K562 (cell line): Measurements from ENCODE around the gene HIVEP1. TPM values are rescaled to one million over a fixed set of nuclear protein-coding genes. Genes with fewer than 3 reads are reported as not detected.

ENCODE experiments used
- ATAC-seq: fragments of 200-7000 bp; cut with Tn5 transposase; 3 replicates; pipeline ENCODE4 v1.9.1; 2020; ENCODE audit warnings: moderate library complexity
- BruUV-seq: library from RNA; stranded (reverse); fragments of 400-500 nt; replicated peaks from 2 replicates; lab custom pipeline; 2021; lab: Mats Ljungman, UMichigan
- CTCF ChIA-PET: fragments of 300-600 bp; formaldehyde crosslinking; extraction: SDS; loops from one replicate; lab custom pipeline; 2021; ENCODE audit warnings: low intra/inter-chr PET ratio; lab: Yijun Ruan, JAX
- POLR2A ChIA-PET: fragments of 300-600, 350-650 bp; sonication (Branson Sonifier 250); formaldehyde crosslinking; extraction: SDS; loops from one replicate; lab custom pipeline; 2021; ENCODE audit warnings: antibody characterized with exemption, inconsistent platforms; lab: Yijun Ruan, JAX
- DNase-seq, 4 experiments: peaks; one replicate each; pipeline versions ENCODE4 v3.0.0 to v3.0.0-alpha.2; 2011 to 2018; ENCODE audit warnings: low spot score in 3 of 4, mixed read lengths in 3 of 4; ENCODE audit errors: extremely low read depth in 1 of 4
- FAIRE-seq: peaks from 2 replicates; lab custom pipeline; 2011; peaks lifted over from hg19 to GRCh38; lab: Jason Lieb, UNC
- H2AFZ ChIP-seq: 2 replicates; pipeline ENCODE4 v1.6.0; 2011; ENCODE audit warnings: low read depth, low read length, control low read depth, inconsistent platforms
- H3K27ac ChIP-seq: fragments of 200-600 bp; 3 replicates; pipeline ENCODE4 v1.8.0; 2011; ENCODE audit warnings: low read depth, mild to moderate bottlenecking, control low read depth, inconsistent platforms, low read length, moderate library complexity, mixed read lengths; ENCODE audit errors: extremely low read depth
- H3K27me3 ChIP-seq, 2 experiments: fragments of 300-600 bp in 1 of 2; 2 replicates in 1 of 2; 3 replicates in 1 of 2; pipeline versions ENCODE4 v1.6.0 to v1.8.0; 2011; ENCODE audit warnings: inconsistent platforms in 2 of 2, low read length in 2 of 2, mild to moderate bottlenecking in 1 of 2, mixed read lengths in 1 of 2, moderate library complexity in 1 of 2; ENCODE audit not compliant: control insufficient read depth in 2 of 2, insufficient read depth in 2 of 2
- H3K36me3 ChIP-seq: fragments of 300-600 bp; 3 replicates; pipeline ENCODE4 v1.8.0; 2011; ENCODE audit warnings: mild to moderate bottlenecking, low read length, inconsistent platforms; ENCODE audit not compliant: control insufficient read depth, insufficient read depth
- H3K4me1 ChIP-seq, 2 experiments: fragments of 200-600 bp in 1 of 2; replicated peaks in 1 of 2; 2 replicates in 1 of 2; 3 replicates in 1 of 2; pipeline versions ENCODE4 v1.5.1 to v1.8.0; 2011; ENCODE audit warnings: inconsistent platforms in 2 of 2, low read length in 2 of 2, mild to moderate bottlenecking in 1 of 2, mixed read lengths in 1 of 2, moderate library complexity in 1 of 2; ENCODE audit not compliant: control insufficient read depth in 2 of 2, insufficient read depth in 2 of 2
- H3K4me2 ChIP-seq: 2 replicates; pipeline ENCODE4 v1.6.1; 2011; ENCODE audit warnings: low read length, control low read depth, inconsistent platforms, mixed read lengths; ENCODE audit not compliant: insufficient read depth
- H3K4me3 ChIP-seq: fragments of 200-600 bp; sonication (generic), shearing (Covaris generic); 2 replicates; pipeline ENCODE4 v1.5.1; 2016; ENCODE audit warnings: control low read depth, inconsistent platforms
- H3K79me2 ChIP-seq: fragments of 200-600 bp; 3 replicates; pipeline ENCODE4 v1.8.0; 2011; ENCODE audit warnings: low read length, inconsistent platforms; ENCODE audit not compliant: control insufficient read depth, insufficient read depth
- H3K9ac ChIP-seq, 2 experiments: 2 replicates each; pipeline versions ENCODE4 v1.6.0 to v1.6.1; 2011; ENCODE audit warnings: low read depth in 2 of 2, low read length in 2 of 2, control low read depth in 1 of 2, inconsistent platforms in 1 of 2, mild to moderate bottlenecking in 1 of 2, mixed read lengths in 1 of 2; ENCODE audit not compliant: insufficient read depth in 1 of 2
- H3K9me1 ChIP-seq: one replicate; pipeline ENCODE4 v1.6.0; 2011; ENCODE audit warnings: inconsistent platforms, mild to moderate bottlenecking, low read length, moderate library complexity; ENCODE audit not compliant: control insufficient read depth, insufficient read depth
- H3K9me3 ChIP-seq: replicated peaks from 2 replicates; pipeline ENCODE4 v1.5.1; 2011; ENCODE audit warnings: low read depth, low read length, inconsistent platforms; ENCODE audit not compliant: control insufficient read depth, insufficient read depth
- H4K20me1 ChIP-seq: replicated peaks from 2 replicates; pipeline ENCODE4 v1.6.1; 2011; ENCODE audit warnings: low read length, inconsistent platforms, mixed read lengths; ENCODE audit not compliant: control insufficient read depth, insufficient read depth
- BACH1 ChIP-seq: fragments of 200-800 bp; sonication (Bioruptor generic); IDR thresholded peaks from 2 replicates; pipeline ENCODE4 v1.6.1; 2016; ENCODE audit warnings: missing genetic modification characterization, missing compliant biosample characterization
- BCL6 ChIP-seq: fragments of 250-450 bp; sonication (Bioruptor Pico); IDR thresholded peaks from 2 replicates; pipeline ENCODE4 v1.4.0; 2020
- CCAR2 ChIP-seq: fragments of 200-400 bp; formaldehyde crosslinking; IDR thresholded peaks from 2 replicates; pipeline ENCODE4 v1.6.1; 2017; ENCODE audit warnings: mild to moderate bottlenecking, low read depth, low read length
- FOXP4 ChIP-seq: sonication (generic); formaldehyde crosslinking; IDR thresholded peaks from 2 replicates; pipeline ENCODE4 v1.8.0; 2022; ENCODE audit warnings: mild to moderate bottlenecking, missing genetic modification reagents, borderline replicate concordance
- PBX2 ChIP-seq, 2 experiments: IDR thresholded peaks in 1 of 2; conservative IDR thresholded peaks in 1 of 2; 2 replicates each; pipeline ENCODE4 v1.6.1; 2016; ENCODE audit warnings: low read depth in 2 of 2, mild to moderate bottlenecking in 1 of 2, missing compliant biosample characterization in 1 of 2, missing genetic modification characterization in 1 of 2, moderate library complexity in 1 of 2
- RAD51 ChIP-seq: fragments of 450-650 bp; IDR thresholded peaks from 2 replicates; pipeline ENCODE4 v1.7.1; 2016; ENCODE audit warnings: low read depth, mild to moderate bottlenecking, borderline replicate concordance
- RBM17 ChIP-seq: fragments of 200-400 bp; formaldehyde crosslinking; IDR thresholded peaks from 2 replicates; pipeline ENCODE4 v1.6.1; 2017; ENCODE audit warnings: low read depth, mild to moderate bottlenecking, low read length, borderline replicate concordance
- SMARCA5 ChIP-seq: fragments of 450-650 bp; IDR thresholded peaks from 2 replicates; pipeline ENCODE4 v1.6.1; 2016
- SP2 ChIP-seq: IDR thresholded peaks from 2 replicates; pipeline ENCODE4 v1.6.1; 2011; ENCODE audit warnings: mild to moderate bottlenecking, low read depth, low read length, moderate library complexity; ENCODE audit not compliant: poor library complexity, severe bottlenecking; ENCODE audit errors: extremely low read depth
- STAT6 ChIP-seq: sonication (generic); formaldehyde crosslinking; IDR thresholded peaks from 2 replicates; pipeline ENCODE4 v1.8.1; 2023; ENCODE audit warnings: mild to moderate bottlenecking, missing genetic modification reagents
- THRAP3 ChIP-seq: fragments of 450-650 bp; IDR thresholded peaks from 2 replicates; pipeline ENCODE4 v1.6.1; 2016; ENCODE audit warnings: mild to moderate bottlenecking, inconsistent platforms, borderline replicate concordance
- ZNF134 ChIP-seq: fragments of 250-450 bp; sonication (Bioruptor Pico); conservative IDR thresholded peaks from 2 replicates; pipeline ENCODE4 v1.4.0; 2020
- ZNF668 ChIP-seq: fragments of 250-450 bp; sonication (Bioruptor Pico); IDR thresholded peaks from 2 replicates; pipeline ENCODE4 v1.8.0; 2022; ENCODE audit warnings: mild to moderate bottlenecking, inconsistent platforms
- WGBS: fragments of 100-300 bp; shearing (Covaris generic); methylation state at CpG from one replicate; pipeline ENCODE4 v1.1.6; 2016; ENCODE audit warnings: low coverage, mixed read lengths; ENCODE audit not compliant: insufficient coverage; ENCODE audit errors: missing lambda C conversion rate; 5-methylcytosine and 5-hydroxymethylcytosine counted together
- in situ Hi-C: fragments of 300-500 bp; cut with MboI; formaldehyde crosslinking; loops from 4 replicates; pipeline ENCODE4 v1.15.0; 2018; ENCODE audit warnings: inconsistent platforms, mixed read lengths
- intact Hi-C: fragments of 100-400 bp; cut with micrococcal nuclease; formaldehyde crosslinking; loops from 2 replicates; pipeline ENCODE4 v1.14.2; 2022
- polyA plus RNA-seq, 8 experiments: library from polyadenylated mRNA; depleted of rRNA in 4 of 8; stranded (reverse) in 5 of 8; unstranded in 3 of 8; fragments of >200 nt; fragmentation: Nextera tagmentation in 2 of 8; fragmentation: Illumina TruSeq in 1 of 8; extraction: Ambion mirVana in 2 of 8; extraction: Trizol in 1 of 8; gene quantifications; 2 replicates each; pipeline versions ENCODE4 v1.2.1 to v1.2.3, GENCODE V29; 2011 to 2014; ENCODE audit warnings: inconsistent platforms in 1 of 8, missing spikeins in 1 of 8
- total RNA-seq, 7 experiments: library from RNA; depleted of rRNA in 6 of 7; stranded (reverse); fragments of >200 nt in 6 of 7; fragmentation: Illumina TruSeq in 2 of 7; extraction: Trizol in 2 of 7; gene quantifications; 2 replicates each; pipeline versions ENCODE4 v1.2.1 to v1.2.3, GENCODE V29; 2011 to 2021; ENCODE audit warnings: low replicate concordance in 1 of 7

Gene HIVEP1
- total and polyA plus RNA-seq, 9 of the 15 experiments (the other 6 are each of a cell fraction or from before 2014, with no cell fraction given) = 6.0 to 33.3 (median 21.7) TPM

GRCh38 chr6:11972806-11973205 is 39.3 kb upstream of the HIVEP1 start (continued):
- TF ChIP-seq STAT6 (CRISPR knock-in tag) (no peak), SP2 (no peak)

GRCh38 chr6:11973238-11973637 is 38.9 kb upstream of the HIVEP1 start:
- WGBS = 72% methylated on average over 2 of the region's 2 CpGs
- H3K36me3 ChIP-seq = no peaks in the 10 kb centered on the region
- H4K20me1 ChIP-seq = no peaks in the 10 kb centered on the region
- H3K79me2 ChIP-seq = no peaks in the 10 kb centered on the region
- no peak overlapping the region for H3K9ac ChIP-seq
- no peak overlapping the region for H3K27ac ChIP-seq
- intact Hi-C loops = no loop called here
- POLR2A ChIA-PET = interaction anchor here (1.1 kb wide), 1 partner anchor 11 kb away, joined by 4 read pairs; no protein-coding TSS in a partner anchor
- in situ Hi-C loops = no loop called here
- H3K4me1 ChIP-seq = peaks cover 3 to 28% of the 10 kb centered on the region in 2 experiments; a peak in 4 of 5 replicates
- H2AFZ ChIP-seq = no peak overlapping the region
- H3K9me1 ChIP-seq = no peaks in the 10 kb centered on the region
- BruUV-seq = no TSS peak
- no peak for FAIRE-seq
- no peak for TF ChIP-seq ZNF668 (CRISPR knock-in tag)
- TF ChIP-seq ZNF134 (CRISPR knock-in tag) = no peak
- TF ChIP-seq PBX2 (CRISPR knock-in tag; IDR thresholded peaks at IDR 0.05; ENCODE audit: low read depth) = no peak
- TF ChIP-seq PBX2 (tag; conservative IDR thresholded peaks at IDR 0.05; ENCODE audit: low read depth) = no peak
- no peak for TF ChIP-seq FOXP4 (CRISPR knock-in tag)
- no peak for TF ChIP-seq BCL6 (CRISPR knock-in tag)
- TF ChIP-seq RBM17 = no peak
- TF ChIP-seq RAD51 = no peak
- TF ChIP-seq SMARCA5 = no peak
- TF ChIP-seq BACH1 = no peak
- no peak for TF ChIP-seq CCAR2
- TF ChIP-seq THRAP3 = no peak
- H3K4me3 ChIP-seq = no peak overlapping the region
- ATAC-seq = no peak
- peaks cover 3% of the 10 kb centered on the region; the same call in 1 of the 2 replicates for H3K9me3 ChIP-seq
- no peak for DNase-seq
- no peaks in the 10 kb centered on the region for H3K27me3 ChIP-seq
- no peak overlapping the region for H3K4me2 ChIP-seq
- CTCF ChIA-PET = no interaction called here
